Measurements from ENCODE around the gene TUBD1.
"Not testable (repeated sequence)": the region's sequence is repeated elsewhere in the genome, so short reads cannot be mapped to it uniquely, and the experiment has no call there.

Gene TUBD1

DNA sequence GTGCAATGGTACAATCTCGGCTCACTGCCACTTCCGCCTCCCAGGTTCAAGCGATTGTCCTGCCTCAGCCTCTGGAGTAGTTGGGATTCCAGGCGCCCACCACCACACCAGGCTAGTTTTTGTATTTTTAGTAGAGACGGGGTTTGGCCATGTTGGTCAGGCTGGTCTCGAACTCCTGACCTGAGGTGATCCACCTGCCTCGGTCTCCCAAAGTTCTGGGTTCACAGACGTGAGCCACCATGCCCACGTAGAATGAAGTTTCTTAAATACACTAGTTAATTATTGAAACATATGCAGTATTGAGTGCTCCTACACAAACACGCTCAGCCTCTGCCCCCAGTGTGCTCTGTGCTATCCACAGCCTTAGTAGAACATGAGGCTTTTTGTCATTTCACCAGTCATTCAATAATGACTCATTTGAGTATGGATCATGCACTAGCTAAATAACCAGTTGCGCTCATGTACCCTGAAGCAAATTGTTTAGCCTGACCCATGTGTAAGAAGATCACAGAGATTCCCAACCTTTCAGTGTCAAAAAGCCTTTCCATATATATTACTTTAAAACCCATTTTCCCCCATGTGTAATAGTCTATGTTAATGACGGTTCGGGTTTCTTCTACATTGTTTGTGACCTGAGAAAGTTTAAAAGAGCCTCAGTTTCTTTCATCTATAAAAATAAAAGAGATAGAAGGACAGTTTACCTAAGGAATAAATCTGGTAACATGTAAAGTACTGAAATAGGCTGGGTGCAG, 49.7 kb downstream of the TUBD1 start:
- peak; percentile 71 for DNase-seq (ENCODE audit: low read depth)

DNA sequence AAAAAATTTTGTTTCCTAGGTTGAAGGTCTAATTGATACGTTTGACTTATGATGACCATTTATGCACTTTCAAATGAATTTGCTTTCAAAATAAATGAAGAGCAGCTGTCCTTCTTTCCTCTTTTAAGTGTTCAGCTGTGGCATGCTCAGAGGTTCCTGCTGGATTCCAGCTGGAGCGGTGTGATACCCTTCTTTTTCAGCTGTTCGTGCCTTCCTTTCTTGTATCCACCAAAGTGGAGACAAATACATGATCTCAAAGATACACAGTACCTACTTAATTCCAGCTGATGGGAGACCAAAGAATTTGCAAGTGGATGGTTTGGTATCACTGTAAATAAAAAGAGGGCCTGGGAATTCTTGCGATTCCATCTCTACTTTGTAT, 50.9 kb downstream of the TUBD1 start:
- not testable (repeated sequence) for DNase-seq (ENCODE audit: low read depth)

DNA sequence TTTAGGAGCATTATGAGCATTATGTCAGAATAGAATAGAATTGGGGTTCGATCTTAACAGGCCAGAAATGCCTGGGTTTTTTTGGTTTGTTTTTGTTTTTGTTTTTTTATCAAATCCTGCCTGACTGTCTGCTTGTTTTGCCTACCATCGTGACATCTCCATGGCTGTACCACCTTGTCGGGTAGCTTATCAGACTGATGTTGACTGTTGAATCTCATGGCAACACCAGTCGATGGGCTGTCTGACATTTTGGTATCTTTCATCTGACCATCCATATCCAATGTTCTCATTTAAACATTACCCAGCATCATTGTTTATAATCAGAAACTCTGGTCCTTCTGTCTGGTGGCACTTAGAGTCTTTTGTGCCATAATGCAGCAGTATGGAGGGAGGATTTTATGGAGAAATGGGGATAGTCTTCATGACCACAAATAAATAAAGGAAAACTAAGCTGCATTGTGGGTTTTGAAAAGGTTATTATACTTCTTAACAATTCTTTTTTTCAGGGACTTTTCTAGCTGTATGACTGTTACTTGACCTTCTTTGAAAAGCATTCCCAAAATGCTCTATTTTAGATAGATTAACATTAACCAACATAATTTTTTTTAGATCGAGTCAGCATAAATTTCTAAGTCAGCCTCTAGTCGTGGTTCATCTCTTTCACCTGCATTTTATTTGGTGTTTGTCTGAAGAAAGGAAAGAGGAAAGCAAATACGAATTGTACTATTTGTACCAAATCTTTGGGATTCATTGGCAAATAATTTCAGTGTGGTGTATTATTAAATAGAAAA, 51.5 kb downstream of the TUBD1 start:
- not testable (repeated sequence) for DNase-seq (ENCODE audit: low read depth)

DNA sequence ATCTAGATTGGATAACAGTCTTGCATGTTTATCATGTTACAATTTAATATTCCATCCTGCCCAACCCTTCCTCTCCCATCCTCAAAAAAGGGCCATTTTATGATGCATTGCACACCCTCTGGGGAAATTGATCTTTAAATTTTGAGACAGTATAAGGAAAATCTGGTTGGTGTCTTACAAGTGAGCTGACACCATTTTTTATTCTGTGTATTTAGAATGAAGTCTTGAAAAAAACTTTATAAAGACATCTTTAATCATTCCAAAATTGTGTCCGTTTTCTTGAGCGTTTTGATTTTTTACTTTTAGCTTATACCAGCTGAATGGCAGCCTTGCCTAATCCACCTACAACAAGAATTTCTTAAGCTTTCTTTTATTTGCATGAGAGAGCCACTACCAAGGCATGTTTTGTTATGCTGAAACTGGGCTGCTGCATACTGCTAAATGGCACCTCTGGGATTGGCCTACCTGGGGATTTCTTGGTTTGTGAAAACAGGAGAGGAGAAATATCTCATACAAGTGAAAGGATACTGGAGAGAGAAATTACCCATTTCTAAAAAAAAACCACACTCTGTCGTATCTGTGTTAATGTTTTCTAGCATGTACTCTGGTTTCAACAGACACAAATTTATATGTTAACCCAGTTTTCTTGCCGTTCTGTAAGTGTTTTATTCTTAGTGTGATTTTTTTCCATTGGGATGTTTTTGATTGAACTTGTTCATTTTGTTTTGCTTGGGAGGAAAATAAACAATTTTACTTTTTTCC, 52.2 kb downstream of the TUBD1 start:
- DNase-seq (ENCODE audit: low read depth), result no peak

DNA sequence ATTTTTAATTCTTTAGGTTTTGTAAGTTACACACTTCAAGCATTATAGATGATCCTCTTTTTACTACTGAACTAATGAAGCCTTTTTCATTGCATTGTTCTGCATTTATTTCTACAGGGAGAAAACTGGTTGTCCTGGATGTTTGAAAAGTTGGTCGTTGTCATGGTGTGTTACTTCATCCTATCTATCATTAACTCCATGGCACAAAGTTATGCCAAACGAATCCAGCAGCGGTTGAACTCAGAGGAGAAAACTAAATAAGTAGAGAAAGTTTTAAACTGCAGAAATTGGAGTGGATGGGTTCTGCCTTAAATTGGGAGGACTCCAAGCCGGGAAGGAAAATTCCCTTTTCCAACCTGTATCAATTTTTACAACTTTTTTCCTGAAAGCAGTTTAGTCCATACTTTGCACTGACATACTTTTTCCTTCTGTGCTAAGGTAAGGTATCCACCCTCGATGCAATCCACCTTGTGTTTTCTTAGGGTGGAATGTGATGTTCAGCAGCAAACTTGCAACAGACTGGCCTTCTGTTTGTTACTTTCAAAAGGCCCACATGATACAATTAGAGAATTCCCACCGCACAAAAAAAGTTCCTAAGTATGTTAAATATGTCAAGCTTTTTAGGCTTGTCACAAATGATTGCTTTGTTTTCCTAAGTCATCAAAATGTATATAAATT, 53.0 kb downstream of the TUBD1 start:
- no peak for DNase-seq (ENCODE audit: low read depth)

DNA sequence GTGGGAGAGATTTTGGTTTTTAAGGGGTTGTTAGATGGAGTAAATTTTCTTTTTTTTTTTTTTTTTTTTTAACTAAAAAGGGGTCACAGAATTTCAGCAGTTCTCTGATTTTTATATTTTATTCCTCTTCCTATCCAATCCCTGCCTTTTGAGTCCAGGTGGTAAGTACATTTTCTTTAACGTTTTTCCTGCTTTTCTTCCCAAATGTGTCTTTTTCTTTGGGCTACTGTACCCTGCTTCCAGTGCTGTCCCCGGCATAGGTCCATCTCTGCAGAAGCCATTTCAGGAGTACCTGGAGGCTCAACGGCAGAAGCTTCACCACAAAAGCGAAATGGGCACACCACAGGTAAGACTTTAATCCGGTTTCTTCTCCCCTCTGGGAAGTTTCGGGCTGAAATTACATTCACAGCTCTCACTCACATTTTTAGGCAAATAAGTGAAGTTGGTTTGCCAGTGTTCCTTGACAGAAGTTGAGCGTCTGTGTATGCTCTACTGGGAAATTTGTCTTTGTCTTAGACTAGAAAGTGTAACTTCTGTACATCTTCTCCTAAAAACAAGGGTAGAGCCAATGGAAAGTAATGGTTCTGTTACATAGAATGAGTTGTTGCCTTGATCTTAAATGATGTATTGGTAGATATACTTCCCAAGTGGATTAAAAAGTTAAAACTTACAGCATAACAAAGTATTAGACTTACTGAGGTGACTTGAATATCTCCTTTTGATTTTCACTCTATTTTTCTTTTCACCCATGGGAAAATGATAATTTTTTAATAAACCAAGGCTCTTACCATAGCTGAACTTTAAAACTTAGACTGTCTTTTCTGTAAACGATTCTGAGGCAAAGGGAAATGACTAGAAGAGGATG, 54.5 kb downstream of the TUBD1 start:
- no peak for DNase-seq (ENCODE audit: low read depth)

DNA sequence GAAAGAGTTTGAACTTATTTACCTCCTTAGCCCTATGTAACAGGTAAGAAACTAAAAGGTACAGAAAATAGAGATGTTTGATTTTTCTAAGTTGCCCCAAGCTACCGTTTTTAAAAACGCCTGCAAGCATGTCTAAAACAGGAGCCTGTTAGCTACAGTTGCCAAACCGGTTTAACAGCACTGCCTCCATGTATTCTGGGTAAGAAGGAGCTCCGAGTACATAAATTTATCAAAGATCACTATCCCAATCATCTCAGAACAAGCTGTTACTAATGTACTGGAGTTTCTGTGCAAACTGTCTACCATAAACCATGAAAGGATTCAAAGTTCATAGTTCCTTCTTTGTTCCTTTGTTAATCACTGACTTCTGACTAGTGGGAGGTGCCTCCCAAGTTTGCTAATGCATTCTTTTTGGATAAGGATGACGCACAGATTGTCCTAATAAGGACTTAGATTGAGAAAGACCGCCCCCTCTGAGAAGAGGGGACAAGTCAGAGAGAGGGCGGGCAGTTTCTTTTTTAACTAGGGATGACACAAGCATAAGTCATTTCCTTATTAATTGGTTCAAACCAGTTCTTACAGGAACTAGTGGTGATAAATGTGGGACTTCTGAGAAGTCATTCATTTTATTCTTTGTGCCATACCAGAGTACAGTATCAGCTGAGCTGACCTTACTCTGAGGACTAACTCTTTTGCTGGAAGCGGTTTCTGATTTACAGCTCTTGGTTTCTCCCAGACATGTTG, 55.3 kb downstream of the TUBD1 start:
- DNase-seq (ENCODE audit: low read depth), result no peak

DNA sequence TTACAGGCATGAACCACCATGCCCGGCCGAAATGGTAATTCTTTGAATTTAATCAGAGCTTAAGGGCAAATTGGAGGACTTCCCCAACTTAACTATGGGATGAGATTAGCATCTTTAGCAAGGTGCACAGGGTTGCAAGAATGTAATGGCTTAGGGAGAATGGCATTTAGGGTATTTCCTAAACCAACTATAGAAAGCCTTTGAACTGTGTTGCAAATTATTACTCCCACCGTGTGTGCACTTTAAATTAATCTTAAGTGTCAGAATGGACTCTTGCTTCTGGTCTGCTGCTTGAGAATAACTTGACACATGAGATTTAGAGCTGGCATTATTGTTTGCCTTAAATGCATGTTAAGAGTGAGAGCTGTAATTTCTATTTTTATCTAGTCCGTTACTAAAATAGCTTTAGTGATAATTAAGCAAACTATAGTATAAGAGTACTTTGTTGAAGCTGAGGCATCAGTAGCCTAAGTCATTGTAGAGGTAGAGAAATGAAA, 59.8 kb downstream of the TUBD1 start:
- no peak for DNase-seq (ENCODE audit: low read depth)

DNA sequence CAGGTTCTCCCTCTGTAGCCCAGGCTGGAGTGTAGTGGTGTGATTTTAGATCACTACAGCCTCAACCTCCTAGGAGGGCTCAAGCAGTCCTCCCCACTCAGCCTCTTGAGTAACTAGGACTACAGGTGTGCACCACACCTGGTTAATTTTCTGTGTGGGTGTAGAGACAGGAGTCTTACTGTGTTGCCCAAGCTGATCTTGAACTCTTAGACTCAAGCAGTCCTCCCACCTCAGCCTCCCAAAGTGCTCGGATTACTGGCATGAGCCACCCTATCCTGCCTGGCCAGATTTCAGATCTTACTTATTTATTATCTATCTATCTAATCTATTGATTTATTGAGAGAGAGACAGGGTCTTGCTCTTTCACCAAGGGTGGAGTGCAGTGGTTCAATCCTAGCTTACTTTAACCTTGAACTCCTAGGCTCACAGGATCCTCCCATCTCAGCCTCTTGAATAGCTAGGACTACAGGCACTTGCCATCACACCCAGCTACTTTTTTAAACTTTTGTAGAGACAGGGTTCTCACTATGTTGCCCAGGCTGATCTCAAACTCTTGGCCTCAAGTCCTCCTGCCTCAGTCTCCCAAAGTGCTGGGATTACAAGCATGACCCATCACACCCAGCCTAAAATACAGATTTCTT, 61.8 kb downstream of the TUBD1 start:
- no peak for DNase-seq (ENCODE audit: low read depth)

DNA sequence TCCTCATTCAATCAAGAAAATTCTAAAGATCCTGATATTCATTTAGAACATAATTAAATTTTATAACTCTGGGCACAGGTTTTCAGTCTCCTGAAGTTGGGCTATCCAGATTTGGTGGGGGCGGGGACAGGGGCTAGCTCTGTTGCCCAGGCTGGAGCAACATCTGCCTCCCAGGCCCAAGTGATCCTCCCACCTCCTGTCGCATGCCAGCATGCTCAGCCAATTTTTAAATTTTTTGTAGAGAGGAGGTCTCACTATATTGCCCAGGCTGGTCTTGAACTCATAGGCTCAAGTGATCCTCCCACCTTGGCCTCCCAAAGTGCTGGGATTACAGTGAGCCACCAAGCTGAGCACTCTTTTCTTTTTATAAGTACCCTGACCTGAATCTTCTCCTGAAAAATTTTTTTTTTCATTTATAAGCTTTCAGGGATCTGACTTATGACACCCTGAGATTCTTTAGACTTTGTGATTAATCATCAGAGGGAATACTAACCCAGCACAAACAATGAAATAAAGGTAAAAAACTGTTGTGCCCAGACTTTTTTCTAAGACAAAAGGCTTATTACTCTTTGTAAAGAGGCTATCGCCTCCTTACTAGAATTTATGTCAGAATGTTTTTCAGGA, 62.6 kb downstream of the TUBD1 start:
- peak; percentile 46 for DNase-seq (ENCODE audit: low read depth)

DNA sequence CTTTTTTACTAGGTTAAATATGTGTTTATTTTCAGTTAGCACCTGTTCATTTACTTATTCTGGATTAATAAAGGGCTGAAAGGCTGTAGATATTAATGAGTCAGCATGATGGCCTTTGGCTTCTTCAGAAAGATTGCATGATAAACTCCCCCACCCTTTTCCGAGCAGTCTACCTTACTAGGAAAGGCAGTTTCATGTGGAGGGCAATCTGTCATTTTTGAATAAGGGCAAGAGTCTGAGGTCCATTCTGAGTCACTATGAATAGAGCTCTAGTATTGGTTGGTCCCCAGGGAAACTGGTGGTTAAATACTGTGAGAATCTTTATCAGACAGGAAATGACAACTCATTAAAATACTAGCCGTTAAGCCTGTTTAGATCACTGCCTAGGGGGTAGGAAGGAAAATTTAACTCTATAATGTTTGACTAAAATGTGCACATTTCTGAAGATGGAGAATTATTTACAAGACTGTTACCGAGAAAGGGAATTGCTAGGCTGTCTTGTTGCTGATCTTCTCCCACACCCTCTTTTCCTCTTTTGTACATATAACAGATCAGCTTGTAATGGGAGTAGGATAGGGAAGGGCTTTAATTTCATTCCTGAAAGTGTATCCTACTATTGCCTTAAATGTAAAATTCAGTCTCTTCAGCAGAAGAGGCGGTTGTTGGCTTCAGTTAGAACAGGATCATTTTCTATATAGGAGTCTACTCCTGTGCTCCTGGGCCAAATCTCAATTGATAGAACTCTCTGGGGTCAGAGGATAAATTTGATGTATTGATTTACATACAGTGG, 63.3 kb downstream of the TUBD1 start:
- DNase-seq (ENCODE audit: low read depth), result no peak

DNA sequence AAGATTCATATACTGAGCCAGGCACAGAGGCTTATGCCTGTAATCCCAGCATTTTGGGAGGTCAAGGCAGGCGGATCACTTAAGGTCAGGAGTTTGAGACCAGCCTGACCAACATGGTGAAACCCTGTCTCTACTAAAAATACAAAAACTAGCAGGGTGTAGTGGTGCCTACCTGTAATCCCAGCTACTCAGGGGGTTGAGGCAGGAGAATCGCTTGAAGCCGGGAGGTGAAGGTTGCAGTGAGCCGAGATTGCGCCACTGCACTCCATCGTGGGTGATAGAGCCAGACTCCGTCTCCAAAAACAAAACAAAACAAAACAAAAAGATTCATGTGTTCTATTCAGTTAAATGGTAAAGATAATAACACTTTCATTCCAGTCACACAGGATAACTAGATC, 63.9 kb downstream of the TUBD1 start:
- not testable (repeated sequence) for DNase-seq (ENCODE audit: low read depth)

DNA sequence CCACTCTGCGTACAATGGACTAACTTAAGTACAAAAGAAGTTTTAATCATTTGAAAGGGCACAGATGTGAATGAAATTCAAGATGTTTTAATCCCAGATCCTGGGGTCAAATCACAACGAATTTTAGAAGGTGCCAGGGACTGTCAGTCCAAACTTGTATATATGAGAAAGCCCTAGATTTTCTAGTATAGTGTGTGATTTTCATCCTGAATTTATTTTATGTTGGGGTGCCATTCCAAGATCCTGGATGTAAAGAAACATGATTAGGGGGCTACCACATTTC, 64.3 kb downstream of the TUBD1 start:
- DNase-seq (ENCODE audit: low read depth), result no peak

DNA sequence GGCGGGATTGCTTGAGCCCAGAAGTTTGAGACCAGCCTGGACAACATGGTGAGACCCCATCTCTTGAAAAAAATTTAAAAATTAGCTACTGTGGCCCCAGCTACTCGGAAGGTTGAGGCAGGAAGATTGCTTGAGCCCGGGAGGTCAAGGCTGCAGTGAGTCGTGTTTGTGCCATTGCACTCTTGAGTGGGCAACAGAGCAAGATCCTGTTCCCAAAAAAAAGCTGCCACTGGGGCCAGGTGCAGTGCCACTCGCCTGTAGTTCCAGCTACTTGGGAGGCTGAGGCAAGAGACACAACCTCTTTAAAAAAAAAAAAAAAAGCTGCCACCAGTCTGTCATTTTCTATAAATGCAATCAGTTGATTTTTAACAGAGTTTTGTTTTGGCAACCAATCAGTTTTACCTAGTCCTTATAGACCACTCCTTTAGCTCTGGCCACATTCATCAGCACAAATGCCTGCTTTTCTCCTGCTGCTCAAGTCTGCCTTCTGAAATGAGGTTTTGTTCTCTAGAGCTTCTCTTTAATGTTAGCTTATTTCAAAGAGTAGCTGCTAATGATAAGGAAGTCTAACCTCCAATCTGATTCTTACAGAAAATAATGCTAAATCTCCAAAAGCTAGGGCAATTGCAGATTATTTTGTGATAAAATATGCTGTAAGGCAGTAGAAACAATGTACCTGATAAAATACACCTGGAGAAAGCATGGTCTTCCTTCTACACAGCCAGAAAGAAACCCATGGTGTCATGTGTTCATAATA, 64.8 kb downstream of the TUBD1 start:
- DNase-seq (ENCODE audit: low read depth), result no peak

DNA sequence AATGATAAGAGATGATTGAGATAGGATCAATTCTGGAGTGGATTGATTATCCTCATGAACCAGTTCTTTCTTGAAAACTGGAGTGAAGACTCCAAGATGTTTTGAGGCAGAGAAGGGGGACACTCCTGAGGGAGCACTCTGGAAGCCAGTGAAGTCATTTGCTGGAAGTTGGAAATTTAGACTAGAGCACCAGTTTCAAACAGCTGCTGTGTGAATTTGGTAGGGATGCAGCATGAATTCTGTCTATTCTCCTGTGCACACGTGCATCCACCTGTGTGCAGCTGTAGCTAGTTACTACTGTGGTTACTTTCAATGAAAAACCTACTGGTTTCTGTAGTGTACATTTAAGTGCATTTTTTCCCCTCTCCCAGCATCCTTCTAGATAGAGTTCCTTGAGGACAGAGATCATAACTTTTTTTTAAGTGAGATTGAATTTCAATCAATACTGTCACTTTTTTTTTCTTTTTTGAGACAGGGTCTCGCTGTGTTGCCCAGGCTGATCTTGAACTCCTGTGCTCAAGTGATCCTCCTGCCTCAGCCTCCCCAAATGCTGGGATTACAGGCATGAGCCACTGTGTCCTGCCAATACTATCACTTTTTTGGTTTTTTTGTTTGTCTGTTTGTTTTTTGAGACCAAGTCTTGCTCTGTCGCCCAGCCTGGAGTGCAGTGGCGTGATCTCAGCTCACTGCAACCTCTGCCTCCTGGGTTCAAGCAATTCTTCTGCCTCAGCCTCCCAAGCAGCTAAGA, 65.9 kb downstream of the TUBD1 start:
- no peak for DNase-seq (ENCODE audit: low read depth)

DNA sequence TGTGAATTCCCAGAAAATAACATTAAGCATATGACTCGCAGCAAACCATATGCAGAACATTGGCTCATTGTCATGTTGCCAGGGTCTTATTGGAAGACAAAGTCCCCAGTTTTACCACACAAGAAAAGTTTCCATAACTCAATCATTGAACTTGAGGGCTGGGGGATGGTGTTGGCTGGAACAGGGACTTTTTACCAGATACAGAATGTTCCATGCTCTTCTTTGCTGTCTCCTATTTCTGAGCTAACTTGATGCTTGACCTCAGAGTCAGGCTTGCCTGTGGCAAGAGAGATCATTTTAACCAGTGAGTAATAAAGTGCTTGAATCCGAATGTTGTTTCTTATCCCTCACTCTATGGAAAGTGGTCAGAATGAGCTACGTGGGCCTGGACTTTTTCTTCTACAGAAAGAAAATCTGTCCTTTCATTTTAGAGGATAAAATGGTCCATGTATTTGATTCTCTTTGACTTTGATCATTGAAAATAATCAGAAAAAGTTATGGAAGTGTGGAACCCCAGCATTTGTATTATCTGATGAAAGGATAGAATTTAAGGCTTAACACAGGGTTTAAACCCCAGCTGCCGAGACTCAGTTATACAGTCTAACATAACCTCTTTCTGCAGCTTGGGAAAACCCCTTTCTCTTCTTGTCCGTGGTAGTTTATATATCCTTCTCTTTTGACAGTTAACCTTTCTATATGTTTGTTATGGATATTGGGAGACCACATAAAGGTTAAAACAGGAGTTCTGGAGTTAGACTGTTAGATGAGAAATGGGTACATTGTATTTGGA, 67.0 kb downstream of the TUBD1 start:
- DNase-seq (ENCODE audit: low read depth), result no peak

DNA sequence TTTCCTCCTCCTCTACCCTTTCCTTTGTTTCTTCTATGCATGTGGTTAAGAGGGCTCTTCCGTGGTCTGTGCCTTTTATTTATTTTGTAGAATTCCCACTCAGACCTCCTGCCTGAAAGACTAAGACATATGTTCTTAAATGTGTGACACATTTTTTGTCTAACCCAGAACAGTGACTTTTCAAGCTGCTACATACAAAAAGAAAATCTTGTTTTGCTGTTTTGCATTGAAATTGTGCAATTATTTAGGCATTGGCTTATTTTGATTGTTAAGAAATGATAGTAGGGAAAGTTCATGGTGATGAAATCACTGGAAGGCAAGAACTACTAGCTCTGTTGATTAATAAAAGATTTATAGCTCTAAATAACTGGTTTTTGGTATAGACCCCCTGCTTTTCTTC, 76.8 kb downstream of the TUBD1 start:
- no peak for DNase-seq (ENCODE audit: low read depth)

All from activated T-cell treated with anti-CD3 and anti-CD28 coated beads for 48 hours (primary cell).